ENCODE results near the gene SLC27A3.
A peak's percentile ranks its signal among the peaks of the same experiment; 100 is the strongest.

SLC27A3 gene

DNA sequence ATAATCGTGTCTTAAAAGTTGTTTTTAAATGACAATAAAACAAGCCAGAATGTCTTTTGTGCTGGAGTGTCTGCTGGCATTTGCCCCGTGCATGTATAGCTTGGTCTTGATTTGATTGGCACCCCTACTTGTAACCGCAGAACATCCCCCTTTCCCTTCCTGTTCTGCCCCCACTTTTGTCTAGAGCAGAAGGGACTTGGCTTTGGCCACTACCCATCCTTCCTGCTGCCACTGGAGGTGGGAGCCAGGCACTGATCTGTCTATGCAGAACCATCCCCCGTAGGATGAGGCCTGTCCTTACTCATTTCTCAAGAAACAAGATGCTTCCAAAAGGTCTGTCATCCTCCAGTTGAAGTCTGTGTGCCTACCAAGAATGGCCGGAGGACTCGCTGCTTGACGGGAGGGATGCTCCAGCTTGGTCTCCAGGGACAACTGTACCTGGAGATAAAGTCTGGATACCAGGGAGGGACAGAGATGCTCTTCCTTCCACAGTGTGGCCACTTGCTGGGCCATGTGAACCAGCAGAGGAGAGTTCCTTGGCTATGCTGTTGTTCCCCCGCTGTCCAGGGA is 1.1 kb upstream of the SLC27A3 start:
- no peak for TF ChIP-seq EZH2 (optimal IDR thresholded peaks at IDR 0.05; ENCODE audit: low read depth, low read length)
- TF ChIP-seq EZH2phosphoT487 (IDR thresholded peaks at IDR 0.05; ENCODE audit: low read length), result no peak
- TF ChIP-seq, protein P1, sequence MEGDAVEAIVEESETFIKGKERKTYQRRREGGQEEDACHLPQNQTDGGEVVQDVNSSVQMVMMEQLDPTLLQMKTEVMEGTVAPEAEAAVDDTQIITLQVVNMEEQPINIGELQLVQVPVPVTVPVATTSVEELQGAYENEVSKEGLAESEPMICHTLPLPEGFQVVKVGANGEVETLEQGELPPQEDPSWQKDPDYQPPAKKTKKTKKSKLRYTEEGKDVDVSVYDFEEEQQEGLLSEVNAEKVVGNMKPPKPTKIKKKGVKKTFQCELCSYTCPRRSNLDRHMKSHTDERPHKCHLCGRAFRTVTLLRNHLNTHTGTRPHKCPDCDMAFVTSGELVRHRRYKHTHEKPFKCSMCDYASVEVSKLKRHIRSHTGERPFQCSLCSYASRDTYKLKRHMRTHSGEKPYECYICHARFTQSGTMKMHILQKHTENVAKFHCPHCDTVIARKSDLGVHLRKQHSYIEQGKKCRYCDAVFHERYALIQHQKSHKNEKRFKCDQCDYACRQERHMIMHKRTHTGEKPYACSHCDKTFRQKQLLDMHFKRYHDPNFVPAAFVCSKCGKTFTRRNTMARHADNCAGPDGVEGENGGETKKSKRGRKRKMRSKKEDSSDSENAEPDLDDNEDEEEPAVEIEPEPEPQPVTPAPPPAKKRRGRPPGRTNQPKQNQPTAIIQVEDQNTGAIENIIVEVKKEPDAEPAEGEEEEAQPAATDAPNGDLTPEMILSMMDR (IDR thresholded peaks at IDR 0.05; ENCODE audit: low read length), result no peak
- Histone ChIP-seq H3K9me2 (replicated peaks; ENCODE audit: insufficient read depth, low read length) (no peaks in the 10 kb centered on the region), H3K36me3 (replicated peaks; ENCODE audit: insufficient read depth, low read length) (no peaks in the 10 kb centered on the region), H3K27ac (ENCODE audit: low read length) (no peak overlapping the region), H3K27me3 (replicated peaks; ENCODE audit: insufficient read depth, low read length) (no peaks in the 10 kb centered on the region), H4K20me1 (ENCODE audit: insufficient read depth, low read length) (no peaks in the 10 kb centered on the region), H3K4me1 (ENCODE audit: low read length) (peaks cover 5% of the 10 kb centered on the region), H3K9me3 (replicated peaks; ENCODE audit: insufficient read depth, low read length) (no peaks in the 10 kb centered on the region), H3F3A (ENCODE audit: insufficient read depth, low read length) (peaks cover 13% of the 10 kb centered on the region), H3K79me2 (ENCODE audit: low read length) (no peaks in the 10 kb centered on the region), H3K4me2 (ENCODE audit: low read depth, low read length) (no peak overlapping the region), H3K4me3 (ENCODE audit: low read length) (no peak overlapping the region), H2AFZ (ENCODE audit: low read length) (no peak overlapping the region), H3K9ac (ENCODE audit: low read length) (no peak overlapping the region)
- no peak for DNase-seq

DNA sequence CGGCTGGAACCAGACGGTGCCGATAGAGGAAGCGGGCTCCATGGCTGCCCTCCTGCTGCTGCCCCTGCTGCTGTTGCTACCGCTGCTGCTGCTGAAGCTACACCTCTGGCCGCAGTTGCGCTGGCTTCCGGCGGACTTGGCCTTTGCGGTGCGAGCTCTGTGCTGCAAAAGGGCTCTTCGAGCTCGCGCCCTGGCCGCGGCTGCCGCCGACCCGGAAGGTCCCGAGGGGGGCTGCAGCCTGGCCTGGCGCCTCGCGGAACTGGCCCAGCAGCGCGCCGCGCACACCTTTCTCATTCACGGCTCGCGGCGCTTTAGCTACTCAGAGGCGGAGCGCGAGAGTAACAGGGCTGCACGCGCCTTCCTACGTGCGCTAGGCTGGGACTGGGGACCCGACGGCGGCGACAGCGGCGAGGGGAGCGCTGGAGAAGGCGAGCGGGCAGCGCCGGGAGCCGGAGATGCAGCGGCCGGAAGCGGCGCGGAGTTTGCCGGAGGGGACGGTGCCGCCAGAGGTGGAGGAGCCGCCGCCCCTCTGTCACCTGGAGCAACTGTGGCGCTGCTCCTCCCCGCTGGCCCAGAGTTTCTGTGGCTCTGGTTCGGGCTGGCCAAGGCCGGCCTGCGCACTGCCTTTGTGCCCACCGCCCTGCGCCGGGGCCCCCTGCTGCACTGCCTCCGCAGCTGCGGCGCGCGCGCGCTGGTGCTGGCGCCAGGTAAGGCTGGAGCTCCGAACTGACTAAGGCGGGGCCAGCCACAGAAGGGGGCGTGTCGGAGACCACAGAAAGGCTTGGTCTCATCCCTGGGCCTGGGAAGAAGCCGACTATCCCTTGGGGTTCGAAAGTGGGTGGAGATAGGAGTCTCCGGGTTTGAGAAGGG is 486 bp downstream of the SLC27A3 start:
- Histone ChIP-seq H3K9me3 (replicated peaks; ENCODE audit: insufficient read depth, low read length) (no peaks in the 10 kb centered on the region), H3K4me3 (ENCODE audit: low read length) (peak overlapping the region; percentile 80), H3F3A (ENCODE audit: insufficient read depth, low read length) (peaks cover 13% of the 10 kb centered on the region), H3K4me2 (ENCODE audit: low read depth, low read length) (peak overlapping the region; percentile 99), H4K20me1 (ENCODE audit: insufficient read depth, low read length) (no peaks in the 10 kb centered on the region), H3K9ac (ENCODE audit: low read length) (peak overlapping the region; percentile 51), H2AFZ (ENCODE audit: low read length) (peak overlapping the region; percentile 92), H3K4me1 (ENCODE audit: low read length) (peaks cover 15% of the 10 kb centered on the region), H3K9me2 (replicated peaks; ENCODE audit: insufficient read depth, low read length) (no peaks in the 10 kb centered on the region), H3K27me3 (replicated peaks; ENCODE audit: insufficient read depth, low read length) (no peaks in the 10 kb centered on the region), H3K79me2 (ENCODE audit: low read length) (no peaks in the 10 kb centered on the region), H3K27ac (ENCODE audit: low read length) (peak overlapping the region; percentile 40; the same call in 1 of the 2 replicates), H3K36me3 (replicated peaks; ENCODE audit: insufficient read depth, low read length) (no peaks in the 10 kb centered on the region)
- DNase-seq, result peak; percentile 85
- TF ChIP-seq EZH2phosphoT487 (IDR thresholded peaks at IDR 0.05; ENCODE audit: low read length), result no peak
- TF ChIP-seq EZH2 (optimal IDR thresholded peaks at IDR 0.05; ENCODE audit: low read depth, low read length), result no peak
- TF ChIP-seq, protein P1 (IDR thresholded peaks at IDR 0.05; ENCODE audit: low read length), result peak; percentile 24; the same call in 1 of the 2 replicates

DNA sequence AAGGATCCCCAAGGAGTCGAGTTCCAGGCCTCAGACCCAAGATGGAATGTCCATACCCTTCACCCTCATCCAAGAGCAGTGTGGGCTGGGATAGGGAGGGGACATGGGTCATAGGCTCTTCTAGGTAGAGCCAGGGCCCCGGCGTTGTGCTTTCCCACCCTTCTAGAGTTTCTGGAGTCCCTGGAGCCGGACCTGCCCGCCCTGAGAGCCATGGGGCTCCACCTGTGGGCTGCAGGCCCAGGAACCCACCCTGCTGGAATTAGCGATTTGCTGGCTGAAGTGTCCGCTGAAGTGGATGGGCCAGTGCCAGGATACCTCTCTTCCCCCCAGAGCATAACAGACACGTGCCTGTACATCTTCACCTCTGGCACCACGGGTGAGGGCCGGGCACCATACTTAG is 1.1 kb downstream of the SLC27A3 start:
- TF ChIP-seq EZH2 (optimal IDR thresholded peaks at IDR 0.05; ENCODE audit: low read depth, low read length), result no peak
- TF ChIP-seq, protein P1 (IDR thresholded peaks at IDR 0.05; ENCODE audit: low read length), result no peak
- Histone ChIP-seq H4K20me1 (ENCODE audit: insufficient read depth, low read length) (no peaks in the 10 kb centered on the region), H3K79me2 (ENCODE audit: low read length) (no peaks in the 10 kb centered on the region), H3K36me3 (replicated peaks; ENCODE audit: insufficient read depth, low read length) (no peaks in the 10 kb centered on the region), H2AFZ (ENCODE audit: low read length) (peak overlapping the region; percentile 92), H3K9me3 (replicated peaks; ENCODE audit: insufficient read depth, low read length) (no peaks in the 10 kb centered on the region), H3K9me2 (replicated peaks; ENCODE audit: insufficient read depth, low read length) (no peaks in the 10 kb centered on the region), H3K27ac (ENCODE audit: low read length) (no peak overlapping the region), H3F3A (ENCODE audit: insufficient read depth, low read length) (peaks cover 13% of the 10 kb centered on the region), H3K9ac (ENCODE audit: low read length) (peak overlapping the region; percentile 51; the same call in 1 of the 2 replicates), H3K4me1 (ENCODE audit: low read length) (peaks cover 15% of the 10 kb centered on the region), H3K27me3 (replicated peaks; ENCODE audit: insufficient read depth, low read length) (no peaks in the 10 kb centered on the region), H3K4me2 (ENCODE audit: low read depth, low read length) (peak overlapping the region; percentile 99), H3K4me3 (ENCODE audit: low read length) (peak overlapping the region; percentile 80)
- no peak for DNase-seq

Data from MM.1S (cell line).